GM12878 (cell line): ENCODE measurements around the gene GRK5.

Experiments used
- CTCF ChIP-seq, 3 experiments: IDR thresholded peaks in 2 of 3; conservative IDR thresholded peaks in 1 of 3; 2 replicates each; pipeline ENCODE4 v1.5.1; 2011; ENCODE audit warnings: low read depth in 3 of 3, low read length in 3 of 3, mild to moderate bottlenecking in 3 of 3, control low read depth in 2 of 3, moderate library complexity in 2 of 3, inconsistent platforms in 1 of 3, mixed read lengths in 1 of 3; ENCODE audit not compliant: control insufficient read depth in 2 of 3, insufficient read depth in 1 of 3; ENCODE audit errors: extremely low read depth in 1 of 3
- E2F8 ChIP-seq: fragments of 450-650 bp; IDR thresholded peaks from 2 replicates; pipeline ENCODE4 v1.6.1; 2018; ENCODE audit warnings: mild to moderate bottlenecking, low read depth, moderate library complexity; ENCODE audit not compliant: partially characterized antibody
- EED ChIP-seq: sonication (generic); IDR thresholded peaks from 2 replicates; pipeline ENCODE4 v1.6.1; 2016; ENCODE audit warnings: antibody characterized with exemption, low read depth
- EP300 ChIP-seq, 2 experiments: fragments of 150-350 bp in 1 of 2; IDR thresholded peaks; 2 replicates each; pipeline ENCODE4 v1.6.1; 2011 to 2012; ENCODE audit warnings: low read depth in 2 of 2, low read length in 2 of 2, borderline replicate concordance in 1 of 2, improper control_type of control experiment in 1 of 2, inconsistent platforms in 1 of 2; ENCODE audit not compliant: control insufficient read depth in 1 of 2
- EZH2 ChIP-seq: IDR thresholded peaks from 2 replicates; pipeline ENCODE4 v1.6.1; 2012; ENCODE audit warnings: low read depth, mild to moderate bottlenecking, control low read depth, inconsistent platforms, low read length, borderline replicate concordance; ENCODE audit not compliant: control insufficient read depth
- GABPA ChIP-seq: IDR thresholded peaks from 2 replicates; pipeline ENCODE4 v1.6.1; 2014; ENCODE audit warnings: antibody characterized with exemption, low read depth, mild to moderate bottlenecking, inconsistent platforms
- POLR2A ChIP-seq: IDR thresholded peaks from 2 replicates; pipeline ENCODE4 v1.6.1; 2011; ENCODE audit warnings: low read depth, mild to moderate bottlenecking, low read length
- POLR2AphosphoS5 ChIP-seq: IDR thresholded peaks from 2 replicates; pipeline ENCODE4 v1.6.1; 2011; ENCODE audit warnings: mild to moderate bottlenecking, low read length, inconsistent platforms
- RAD21 ChIP-seq: IDR thresholded peaks from 2 replicates; pipeline ENCODE4 v1.6.1; 2011; ENCODE audit warnings: mild to moderate bottlenecking, low read depth, low read length, moderate library complexity; ENCODE audit not compliant: insufficient read depth
- RBBP5 ChIP-seq: fragments of 200-600 bp; sonication (generic); conservative IDR thresholded peaks from 2 replicates; pipeline ENCODE4 v1.6.1; 2016
- SKIL ChIP-seq: fragments of 450-650 bp; IDR thresholded peaks from 2 replicates; pipeline ENCODE4 v1.6.1; 2017; ENCODE audit warnings: mild to moderate bottlenecking, low read depth, inconsistent platforms; ENCODE audit not compliant: poor library complexity, severe bottlenecking
- SMAD5 ChIP-seq: IDR thresholded peaks from 2 replicates; pipeline ENCODE4 v1.6.1; 2016; ENCODE audit warnings: antibody characterized with exemption, low read depth

GRCh38 chr10:119327096-119327745, 119.8 kb downstream of the GRK5 start:
- TF ChIP-seq CTCF (IDR thresholded peaks at IDR 0.05 in 2 of 3, conservative IDR thresholded peaks at IDR 0.05 in 1 of 3; ENCODE audit: control insufficient read depth in 2 of 3, extremely low read depth in 1 of 3, insufficient read depth in 1 of 3, low read depth in 3 of 3, low read length in 3 of 3) (no peak), POLR2A (no peak), EP300 (IDR thresholded peaks at IDR 0.05; ENCODE audit: borderline replicate concordance in 1 of 2, control insufficient read depth in 1 of 2, low read depth in 2 of 2, low read length in 2 of 2) (no peak), GABPA (no peak), EED (no peak), POLR2AphosphoS5 (no peak), RAD21 (no peak), SKIL (no peak), E2F8 (no peak), EZH2 (no peak), SMAD5 (no peak), RBBP5 (no peak)
